Measurements from ENCODE around the gene SLC2A5. TPM values are rescaled to one million over a fixed set of nuclear protein-coding genes. Genes with fewer than 3 reads are reported as not detected.
"Not testable (repeated sequence)": the region's sequence is repeated elsewhere in the genome, so short reads cannot be mapped to it uniquely, and the experiment has no call there.

The SLC2A5 gene
- total RNA-seq, 2 experiments from 2014 or later = not detected

DNA sequence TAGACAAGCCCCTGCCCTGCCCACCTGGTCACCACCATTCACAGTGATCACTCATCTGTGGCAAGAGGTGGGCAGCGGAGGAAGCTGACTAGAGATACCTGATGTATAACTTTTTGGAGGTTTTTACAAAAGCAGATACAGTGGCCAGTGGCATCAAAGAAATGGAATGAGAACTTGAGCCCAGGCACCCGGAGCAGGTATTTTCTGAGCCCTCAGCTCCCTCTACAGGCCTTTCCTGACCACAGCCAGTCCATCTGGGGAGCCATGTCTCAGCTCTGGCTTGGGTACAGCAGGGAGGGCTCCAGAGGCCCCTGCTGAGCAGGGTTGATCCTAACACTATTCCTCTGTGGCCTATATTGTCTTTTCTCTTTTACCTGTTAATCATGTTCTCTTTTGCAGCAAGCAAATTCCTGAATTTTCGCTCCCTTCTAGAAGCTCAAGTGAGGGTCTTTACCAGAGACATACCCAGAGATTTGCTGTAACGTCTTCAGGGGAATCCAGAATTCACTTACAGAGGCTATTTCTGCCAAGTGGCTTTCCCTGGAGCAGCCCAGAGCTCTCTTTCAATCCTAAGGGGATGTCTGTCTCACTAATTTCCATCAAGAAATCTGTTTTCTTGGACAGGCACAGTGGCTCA is 32.2 kb upstream of the SLC2A5 start:
- Mint-ChIP-seq H3K4me1 (no peaks in the 10 kb centered on the region), H3K27me3 (no peaks in the 10 kb centered on the region), H3K4me3 (no peak overlapping the region), H3K36me3 (no peaks in the 10 kb centered on the region), H3K27ac (no peak overlapping the region), H3K9me3 (no peaks in the 10 kb centered on the region)
- DNase-seq (no peak), ATAC-seq (ENCODE audit: low read depth) (peak; percentile 85)
- POLR2A ChIA-PET = interaction anchor here (0.7 kb wide), 1 partner anchor 369 kb away, joined by 6 read pairs; no protein-coding TSS in a partner anchor

DNA sequence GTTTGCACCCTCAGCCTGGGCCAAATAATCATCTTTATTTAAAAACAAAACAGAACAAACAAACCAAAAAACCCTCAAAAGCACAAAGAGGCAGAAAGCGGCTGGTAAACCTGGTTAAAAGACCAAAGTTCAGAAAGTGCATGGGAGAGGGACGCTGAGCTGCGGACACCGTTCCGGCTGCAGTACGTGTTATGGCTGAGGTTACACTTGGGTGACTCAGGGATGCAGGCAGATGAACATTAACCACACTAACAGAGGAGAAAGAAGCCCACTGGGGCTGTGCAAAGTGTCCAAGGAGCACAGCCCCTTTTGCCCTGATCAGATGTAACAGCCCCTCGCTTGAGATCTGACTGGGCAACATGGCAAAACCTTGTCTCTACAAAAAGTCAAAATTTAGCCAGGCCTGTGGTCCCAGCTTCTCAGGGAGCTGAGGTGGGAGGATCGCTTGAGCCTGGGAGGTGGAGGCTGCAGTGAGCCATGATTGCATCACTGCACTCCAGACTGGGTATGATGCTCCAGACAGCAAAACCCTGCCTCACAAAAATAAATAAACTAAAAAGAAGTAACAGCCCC is 31.1 kb upstream of the SLC2A5 start:
- H3K9me3 Mint-ChIP-seq = peaks cover under 1% of the 10 kb centered on the region
- H3K36me3 Mint-ChIP-seq = no peaks in the 10 kb centered on the region
- no peak for DNase-seq
- H3K27ac Mint-ChIP-seq = no peak overlapping the region
- H3K27me3 Mint-ChIP-seq = peaks cover 3% of the 10 kb centered on the region
- ATAC-seq (ENCODE audit: low read depth) = no peak
- no peaks in the 10 kb centered on the region for H3K4me1 Mint-ChIP-seq
- POLR2A ChIA-PET = no interaction called here
- no peak overlapping the region for H3K4me3 Mint-ChIP-seq

DNA sequence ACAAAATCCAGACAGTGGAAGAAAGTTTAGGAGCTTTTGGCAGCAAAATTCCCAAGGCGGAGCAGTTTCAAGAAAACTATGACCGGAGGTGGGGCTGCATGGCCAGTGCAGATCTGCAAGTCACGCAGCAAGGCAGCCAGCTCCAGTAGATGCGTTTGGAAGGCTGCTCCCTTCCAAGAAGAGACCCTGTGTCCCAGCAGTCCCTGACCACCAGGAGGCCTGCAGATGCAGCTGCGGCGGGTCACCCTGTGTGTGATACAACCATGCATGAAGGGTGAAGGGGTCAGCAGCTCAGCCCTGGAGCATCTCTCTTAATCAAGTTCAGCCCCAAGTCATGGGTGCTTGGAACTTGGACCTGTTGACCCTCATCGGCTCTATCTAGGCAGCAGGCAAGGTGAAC is 30.1 kb upstream of the SLC2A5 start:
- no peak overlapping the region for H3K27ac Mint-ChIP-seq
- no peak overlapping the region for H3K4me3 Mint-ChIP-seq
- no peaks in the 10 kb centered on the region for H3K36me3 Mint-ChIP-seq

DNA sequence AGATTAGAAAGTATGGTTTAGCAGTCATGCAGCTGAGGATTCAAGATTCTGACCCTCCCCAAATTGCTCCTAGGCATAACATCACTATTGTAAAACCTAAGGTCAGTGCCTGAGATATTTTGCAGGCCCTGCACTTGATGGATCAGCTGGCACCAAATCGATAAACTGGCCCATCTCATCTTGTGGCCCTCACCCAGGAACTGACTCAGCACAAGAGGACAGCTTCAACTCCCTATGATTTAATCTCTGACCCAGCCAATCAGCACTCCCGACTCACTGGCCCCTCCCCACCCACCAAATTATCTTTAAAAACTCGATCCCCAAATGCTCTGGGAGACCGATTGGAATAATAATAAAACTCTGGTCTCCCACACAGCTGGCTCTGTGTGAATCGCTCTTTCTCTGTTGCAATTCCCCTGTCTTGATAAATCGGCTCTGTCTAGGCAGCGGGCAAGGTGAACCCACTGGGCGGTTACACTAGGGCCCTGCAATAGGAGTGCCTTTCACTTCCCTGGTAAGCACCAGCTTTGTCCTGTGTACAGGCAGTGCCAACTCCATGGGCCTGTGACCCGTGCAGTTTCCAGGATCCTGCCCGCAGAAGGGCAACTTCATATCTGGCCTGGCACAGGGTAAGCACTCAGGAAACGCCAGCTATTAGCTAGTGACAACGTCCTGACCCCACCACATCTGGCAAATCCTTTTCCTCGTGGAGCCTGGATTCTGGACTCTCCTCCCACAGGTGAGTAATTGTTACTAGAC is 28.7 kb upstream of the SLC2A5 start:
- peaks cover 12% of the 10 kb centered on the region for H3K27me3 Mint-ChIP-seq
- H3K9me3 Mint-ChIP-seq = peaks cover 1% of the 10 kb centered on the region
- DNase-seq (no peak), ATAC-seq (ENCODE audit: low read depth) (no peak)
- H3K36me3 Mint-ChIP-seq = no peaks in the 10 kb centered on the region
- no peak overlapping the region for H3K4me3 Mint-ChIP-seq
- no peaks in the 10 kb centered on the region for H3K4me1 Mint-ChIP-seq
- POLR2A ChIA-PET = no interaction called here
- H3K27ac Mint-ChIP-seq = no peak overlapping the region

More for the DNA sequence above, 30.1 kb upstream of the SLC2A5 start:
- Mint-ChIP-seq H3K4me1 (no peaks in the 10 kb centered on the region), H3K27me3 (peaks cover 12% of the 10 kb centered on the region), H3K9me3 (peaks cover 1% of the 10 kb centered on the region)
- POLR2A ChIA-PET = no interaction called here
- no peak for DNase-seq
- ATAC-seq (ENCODE audit: low read depth) = no peak

DNA sequence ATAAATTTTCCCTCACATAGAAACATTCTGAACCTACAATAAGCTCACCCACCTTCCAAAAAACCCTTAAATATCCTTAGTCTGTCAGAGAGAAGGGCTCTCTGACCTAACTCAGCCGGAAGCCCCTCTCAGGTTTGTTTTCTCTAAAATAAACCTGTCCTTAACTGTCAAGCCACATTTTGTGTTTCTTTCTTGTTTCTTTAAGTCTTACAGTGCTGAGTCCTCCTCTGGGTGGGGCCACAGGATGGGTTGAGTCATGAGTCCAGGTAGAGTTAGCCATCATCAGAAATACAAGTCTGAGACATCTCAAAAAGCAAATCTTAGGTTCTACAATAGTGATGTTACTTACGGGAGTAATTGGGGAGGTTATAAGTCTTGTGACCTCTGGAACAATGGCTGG is 26.4 kb upstream of the SLC2A5 start:
- Mint-ChIP-seq H3K27me3 (peaks cover 12% of the 10 kb centered on the region), H3K27ac (no peak overlapping the region)
- ATAC-seq (ENCODE audit: low read depth) = no peak

DNA sequence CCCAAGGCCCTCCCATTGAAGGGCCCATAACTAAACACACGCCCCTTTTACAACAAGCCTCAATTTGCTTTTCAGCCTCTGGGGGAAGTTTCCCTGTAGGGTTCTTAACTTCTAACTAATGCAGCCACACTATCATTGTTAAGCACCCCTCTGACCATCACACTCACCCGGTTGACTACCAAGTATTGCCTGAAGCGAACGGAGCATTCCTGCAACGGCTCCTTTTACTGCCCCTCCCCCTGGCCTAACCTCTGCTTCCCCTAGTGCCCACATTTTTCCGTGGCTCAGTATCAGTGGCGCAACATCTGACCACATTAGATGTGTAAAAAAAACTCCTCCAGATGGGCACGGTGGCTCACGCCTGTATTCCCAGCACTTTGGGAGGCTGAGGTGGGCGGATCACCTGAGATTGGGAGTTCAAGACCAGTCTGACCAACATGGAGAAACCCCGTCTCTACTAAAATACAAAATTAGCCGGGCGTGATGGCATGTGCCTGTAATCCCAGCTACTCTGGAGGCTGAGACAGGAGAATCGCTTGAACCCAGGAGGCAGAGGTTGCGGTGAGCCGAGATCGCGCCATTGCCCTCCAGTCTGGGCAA is 24.7 kb upstream of the SLC2A5 start:
- POLR2A ChIA-PET; H3K4me3 Mint-ChIP-seq; H3K4me1 Mint-ChIP-seq; DNase-seq; H3K9me3 Mint-ChIP-seq; H3K27ac Mint-ChIP-seq; ATAC-seq (ENCODE audit: low read depth); H3K36me3 Mint-ChIP-seq: not testable (repeated sequence)
- H3K27me3 Mint-ChIP-seq = peaks cover 15% of the 10 kb centered on the region

More for the DNA sequence above, 26.4 kb upstream of the SLC2A5 start:
- no peak for DNase-seq
- POLR2A ChIA-PET = no interaction called here
- Mint-ChIP-seq H3K9me3 (peaks cover 1% of the 10 kb centered on the region), H3K4me3 (no peak overlapping the region), H3K36me3 (no peaks in the 10 kb centered on the region), H3K4me1 (no peaks in the 10 kb centered on the region)

DNA sequence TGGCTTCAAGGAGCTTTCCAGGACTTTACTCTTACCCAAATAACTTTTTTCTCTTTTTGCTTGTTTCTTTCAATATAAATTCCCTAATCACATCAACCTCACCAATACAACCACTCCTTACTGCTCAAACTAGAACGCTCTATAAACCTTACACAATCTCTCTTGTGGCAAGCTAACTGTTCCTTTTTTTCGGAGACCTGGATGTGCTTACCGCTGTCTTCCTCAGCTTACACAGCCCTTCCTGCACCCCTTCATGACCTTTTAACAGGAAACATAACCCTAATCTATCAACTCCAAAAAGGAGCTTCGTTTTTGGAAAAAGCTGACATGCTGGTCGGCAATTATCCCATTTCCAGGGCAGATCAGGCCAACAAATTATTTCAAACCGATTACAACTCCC is 24.1 kb upstream of the SLC2A5 start:
- Mint-ChIP-seq H3K36me3 (no peaks in the 10 kb centered on the region), H3K9me3 (peaks cover 1% of the 10 kb centered on the region), H3K4me1 (no peaks in the 10 kb centered on the region), H3K4me3 (no peak overlapping the region), H3K27me3 (peaks cover 20% of the 10 kb centered on the region), H3K27ac (no peak overlapping the region)
- no peak for DNase-seq
- POLR2A ChIA-PET = no interaction called here
- ATAC-seq (ENCODE audit: low read depth) = no peak

DNA sequence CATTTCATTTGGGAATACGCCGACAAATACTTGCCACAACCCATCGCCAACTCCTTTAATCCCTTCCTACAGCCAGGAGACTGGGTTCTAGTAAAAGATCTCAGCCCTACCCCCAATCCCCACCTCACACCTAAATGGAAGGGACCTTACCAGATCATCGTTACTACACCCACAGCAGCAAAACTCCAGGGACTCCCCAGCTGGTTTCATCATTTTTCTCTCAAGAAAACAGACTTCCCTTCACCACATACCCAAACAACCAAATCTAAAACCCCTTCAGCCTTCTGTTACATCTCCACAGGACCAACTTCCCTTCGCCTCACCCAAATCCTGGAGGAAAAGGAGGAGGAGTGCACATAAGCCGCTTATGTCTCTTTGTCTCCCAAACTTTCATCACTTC is 23.7 kb upstream of the SLC2A5 start:
- Mint-ChIP-seq H3K27ac (no peak overlapping the region), H3K36me3 (no peaks in the 10 kb centered on the region), H3K4me3 (no peak overlapping the region), H3K27me3 (peaks cover 23% of the 10 kb centered on the region), H3K4me1 (no peaks in the 10 kb centered on the region), H3K9me3 (peaks cover 1% of the 10 kb centered on the region)
- DNase-seq (no peak), ATAC-seq (ENCODE audit: low read depth) (no peak)
- POLR2A ChIA-PET = no interaction called here

DNA sequence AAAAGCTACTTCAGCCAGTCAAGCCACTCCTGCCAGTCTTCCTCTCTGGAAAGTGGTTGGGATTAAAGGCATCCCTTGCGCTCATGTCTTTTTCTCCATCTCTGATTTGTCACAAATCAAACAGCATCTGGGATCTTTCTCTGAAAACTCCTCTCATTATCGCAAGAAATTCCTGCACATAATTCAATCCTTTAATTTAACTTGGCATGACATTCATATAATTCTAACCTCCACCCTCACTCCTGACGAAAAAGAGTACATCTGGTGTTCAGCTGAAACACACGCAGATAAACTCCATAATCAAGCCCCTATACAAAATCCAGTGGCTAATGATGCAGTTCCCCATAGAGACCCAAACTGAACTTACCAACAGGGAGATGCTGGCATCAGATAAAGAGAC is 19.4 kb upstream of the SLC2A5 start:
- DNase-seq (no peak), ATAC-seq (ENCODE audit: low read depth) (no peak)
- Mint-ChIP-seq H3K4me3 (no peak overlapping the region), H3K36me3 (no peaks in the 10 kb centered on the region), H3K9me3 (no peaks in the 10 kb centered on the region), H3K27ac (no peak overlapping the region), H3K4me1 (peaks cover 3% of the 10 kb centered on the region), H3K27me3 (peaks cover 33% of the 10 kb centered on the region)
- POLR2A ChIA-PET = no interaction called here

DNA sequence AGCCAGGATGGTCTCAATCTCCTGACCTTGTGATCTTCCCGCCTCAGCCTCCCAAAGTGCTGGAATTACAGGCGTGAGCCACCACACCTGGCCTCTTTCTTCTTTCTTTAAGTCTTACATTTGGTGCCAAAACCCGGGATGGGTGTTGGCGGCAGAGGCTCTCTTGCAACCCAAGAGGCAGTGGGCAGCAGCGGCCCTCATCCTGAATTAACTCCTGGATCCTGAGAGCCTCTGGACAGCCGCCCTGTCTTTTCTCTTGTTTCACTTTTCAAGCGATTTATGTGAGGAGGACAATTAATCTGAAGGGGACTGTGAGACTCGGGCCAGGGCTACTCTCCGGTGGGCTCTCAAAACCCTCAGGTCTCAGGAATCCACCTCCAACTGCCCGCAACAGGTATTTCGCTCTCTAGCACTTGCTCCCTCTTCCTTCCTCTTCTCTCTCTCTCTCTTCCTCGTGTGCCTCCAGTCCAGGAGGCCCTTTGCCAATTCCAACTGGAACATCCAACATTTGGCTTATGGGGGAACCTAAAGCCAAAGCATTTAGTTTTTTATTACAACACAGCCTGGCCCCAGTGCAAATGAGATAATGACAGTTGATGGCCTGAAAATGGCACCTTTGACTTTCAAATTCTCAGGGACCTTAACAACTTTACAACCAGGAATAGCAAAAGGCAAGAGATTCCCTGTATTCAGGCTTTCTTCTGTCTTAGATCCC is 18.1 kb upstream of the SLC2A5 start:
- DNase-seq (no peak), ATAC-seq (ENCODE audit: low read depth) (no peak)
- Mint-ChIP-seq H3K27ac (no peak overlapping the region), H3K4me3 (no peak overlapping the region), H3K27me3 (peaks cover 33% of the 10 kb centered on the region), H3K9me3 (no peaks in the 10 kb centered on the region), H3K4me1 (peaks cover 9% of the 10 kb centered on the region), H3K36me3 (no peaks in the 10 kb centered on the region)
- POLR2A ChIA-PET = no interaction called here

DNA sequence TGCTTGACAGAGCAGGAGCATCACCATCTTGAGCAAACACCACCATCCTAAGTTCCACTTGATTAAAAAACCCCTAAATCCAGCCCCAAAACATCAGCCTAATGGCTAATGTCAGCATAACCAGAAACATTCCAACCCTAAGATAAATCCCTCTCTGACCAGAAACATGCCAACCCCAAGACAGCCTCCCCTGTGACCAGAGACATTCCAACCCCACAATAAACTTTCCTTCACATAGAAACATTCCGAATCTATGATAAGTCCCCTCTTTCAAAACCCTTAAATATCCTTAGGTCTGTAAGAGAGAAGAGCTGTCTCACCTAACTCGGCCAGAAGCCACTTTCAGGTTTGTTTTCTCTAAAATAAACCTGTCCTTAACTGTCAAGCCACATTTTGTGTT is 17.4 kb upstream of the SLC2A5 start:
- H3K27ac Mint-ChIP-seq = no peak overlapping the region
- H3K9me3 Mint-ChIP-seq = no peaks in the 10 kb centered on the region
- H3K4me1 Mint-ChIP-seq = peaks cover 10% of the 10 kb centered on the region
- POLR2A ChIA-PET = no interaction called here
- no peak overlapping the region for H3K4me3 Mint-ChIP-seq
- DNase-seq = no peak
- ATAC-seq (ENCODE audit: low read depth) = no peak
- H3K36me3 Mint-ChIP-seq = no peaks in the 10 kb centered on the region
- H3K27me3 Mint-ChIP-seq = peaks cover 38% of the 10 kb centered on the region

DNA sequence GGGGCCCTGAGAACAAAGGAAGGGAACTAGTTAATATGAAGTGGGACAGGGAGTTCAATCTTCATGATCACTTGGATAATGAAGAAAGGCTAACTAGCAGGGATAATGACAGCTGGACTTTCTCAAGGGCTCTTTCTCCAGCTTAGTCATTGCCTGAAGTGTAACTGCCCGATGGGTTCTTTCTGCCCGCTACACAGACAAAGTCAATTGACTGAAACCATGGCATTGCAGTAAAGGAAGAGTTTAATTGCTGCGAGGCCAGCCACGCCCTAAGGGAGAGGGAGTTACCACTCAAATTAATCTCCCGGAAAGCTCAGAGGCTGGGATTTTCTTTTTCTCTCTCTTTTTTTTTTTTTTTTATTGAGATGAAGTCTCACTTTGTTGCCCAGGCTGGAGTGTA is 16.6 kb upstream of the SLC2A5 start:
- Mint-ChIP-seq H3K4me3 (no peak overlapping the region), H3K4me1 (peaks cover 10% of the 10 kb centered on the region), H3K36me3 (no peaks in the 10 kb centered on the region), H3K27ac (no peak overlapping the region), H3K27me3 (peaks cover 41% of the 10 kb centered on the region), H3K9me3 (no peaks in the 10 kb centered on the region)
- POLR2A ChIA-PET = no interaction called here
- DNase-seq (no peak), ATAC-seq (ENCODE audit: low read depth) (no peak)

DNA sequence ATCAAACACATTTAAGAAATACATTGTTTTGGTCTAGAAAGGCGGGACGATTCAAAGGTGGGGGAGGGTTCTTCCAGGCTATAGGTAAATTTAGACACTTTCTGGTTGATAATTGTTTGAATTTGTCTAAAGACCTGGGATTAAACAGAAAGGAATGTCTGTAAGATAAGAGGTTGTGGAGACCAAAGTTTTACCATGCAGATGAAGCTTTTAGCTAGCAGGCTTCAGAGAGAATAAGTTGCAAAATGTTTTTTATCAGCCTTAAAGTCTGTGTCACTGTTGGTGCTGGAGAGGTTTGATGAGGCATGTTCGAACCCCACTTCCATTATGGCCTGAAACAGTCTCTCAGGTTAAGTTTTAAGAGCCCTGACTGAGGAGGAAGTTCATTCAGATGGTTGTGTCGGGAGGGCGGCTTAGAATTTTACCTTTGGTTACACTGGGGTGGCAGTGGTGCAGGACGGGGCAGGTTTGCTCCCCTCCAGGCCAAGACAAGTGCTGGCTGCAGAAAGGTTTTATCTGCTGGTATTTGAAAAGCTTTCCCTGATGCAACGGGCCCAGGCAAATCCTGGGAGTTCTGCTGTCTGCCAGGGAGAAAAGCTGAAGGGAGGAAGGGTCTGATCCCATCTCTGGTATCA is 16.0 kb upstream of the SLC2A5 start:
- Mint-ChIP-seq H3K9me3 (no peaks in the 10 kb centered on the region), H3K36me3 (no peaks in the 10 kb centered on the region), H3K27me3 (peaks cover 42% of the 10 kb centered on the region), H3K27ac (no peak overlapping the region), H3K4me1 (peaks cover 13% of the 10 kb centered on the region), H3K4me3 (no peak overlapping the region)
- DNase-seq (no peak), ATAC-seq (ENCODE audit: low read depth) (no peak)
- POLR2A ChIA-PET = no interaction called here

Data from activated naive CD8-positive, alpha-beta T cell treated with anti-CD3 and anti-CD28 coated beads, Interleukin-2, amount 10 ng/mL, durations not matched to agents 7 days and 5 days (primary cell).